ENCODE results near the gene FRMD3.
A peak's percentile ranks its signal among the peaks of the same experiment; 100 is the strongest.

The FRMD3 gene

GRCh38 chr9:83410701-83411100, 127.5 kb downstream of the FRMD3 start:
- no peak for DNase-seq (ENCODE audit: low read depth)
- H3K4me3 ChIP-seq (ENCODE audit: low read depth, low read length) = no peak overlapping the region
- in situ Hi-C loops (cut with HindIII; ENCODE audit: low sequenced_read_pairs) = no loop called here
- no peak for TF ChIP-seq CTCF (IDR thresholded peaks at IDR 0.05; ENCODE audit: low read depth, low read length, missing control alignments)

GRCh38 chr9:83406921-83407320, 131.3 kb downstream of the FRMD3 start:
- no peak for DNase-seq (ENCODE audit: low read depth)
- no peak for TF ChIP-seq CTCF (IDR thresholded peaks at IDR 0.05; ENCODE audit: low read depth, low read length, missing control alignments)
- H3K4me3 ChIP-seq (ENCODE audit: low read depth, low read length) = no peak overlapping the region
- in situ Hi-C loops (cut with HindIII; ENCODE audit: low sequenced_read_pairs) = no loop called here

- no peak overlapping the region for H3K4me3 ChIP-seq (ENCODE audit: low read depth, low read length)
- no peak for DNase-seq (ENCODE audit: low read depth)
- in situ Hi-C loops (cut with HindIII; ENCODE audit: low sequenced_read_pairs) = no loop called here
- TF ChIP-seq CTCF (IDR thresholded peaks at IDR 0.05; ENCODE audit: low read depth, low read length, missing control alignments) = peak; percentile 33
Measured at GRCh38 chr9:83405759-83406158, 132.4 kb downstream of the FRMD3 start.

GRCh38 chr9:83403527-83404238, 134.5 kb downstream of the FRMD3 start:
- in situ Hi-C loops (cut with HindIII; ENCODE audit: low sequenced_read_pairs) = no loop called here
- no peak for TF ChIP-seq CTCF (IDR thresholded peaks at IDR 0.05; ENCODE audit: low read depth, low read length, missing control alignments)
- peak; percentile 15 for DNase-seq (ENCODE audit: low read depth)
- no peak overlapping the region for H3K4me3 ChIP-seq (ENCODE audit: low read depth, low read length)

- no peak for TF ChIP-seq CTCF (IDR thresholded peaks at IDR 0.05; ENCODE audit: low read depth, low read length, missing control alignments)
- no peak for DNase-seq (ENCODE audit: low read depth)
- H3K4me3 ChIP-seq (ENCODE audit: low read depth, low read length) = no peak overlapping the region
- in situ Hi-C loops (cut with HindIII; ENCODE audit: low sequenced_read_pairs) = no loop called here
Measured at GRCh38 chr9:83401328-83401900, 136.8 kb downstream of the FRMD3 start.

GRCh38 chr9:83396813-83397212, 141.4 kb downstream of the FRMD3 start:
- no peak for TF ChIP-seq CTCF (IDR thresholded peaks at IDR 0.05; ENCODE audit: low read depth, low read length, missing control alignments)
- in situ Hi-C loops (cut with HindIII; ENCODE audit: low sequenced_read_pairs) = no loop called here
- no peak overlapping the region for H3K4me3 ChIP-seq (ENCODE audit: low read depth, low read length)
- DNase-seq (ENCODE audit: low read depth) = no peak
